WTC11 (cell line): ENCODE data around the gene LAD1. TPM values are rescaled to one million over a fixed set of nuclear protein-coding genes. Genes with fewer than 3 reads are reported as not detected.

Source experiments
- ATAC-seq: fragments of 200-7000 bp; cut with Tn5 transposase; 2 replicates; pipeline ENCODE4 v1.10.0; 2021; ENCODE audit warnings: mild to moderate bottlenecking, moderate library complexity
- CTCF ChIA-PET: fragments of 300-600 bp; sonication (Branson Sonifier 250); formaldehyde crosslinking; loops from one replicate; lab custom pipeline; 2021; ENCODE audit warnings: antibody characterized with exemption; lab: Charles Lee
- POLR2A ChIA-PET: fragments of 350-600 bp; sonication (Branson Sonifier 250); formaldehyde crosslinking; loops from one replicate; lab custom pipeline; 2021; ENCODE audit warnings: antibody characterized with exemption; lab: Charles Lee
- DNase-seq: peaks from one replicate; pipeline ENCODE4 v3.0.0; 2021; ENCODE audit warnings: low spot score
- H3K27ac Mint-ChIP-seq: 2 replicates; pipeline ENCODE4 v1.8.0; 2021; ENCODE audit warnings: mixed read lengths
- H3K27me3 Mint-ChIP-seq: 2 replicates; pipeline ENCODE4 v1.8.0; 2021; ENCODE audit warnings: low read depth, mild to moderate bottlenecking, moderate library complexity, mixed read lengths
- H3K36me3 Mint-ChIP-seq: 2 replicates; pipeline ENCODE4 v1.8.0; 2021; ENCODE audit warnings: mixed read lengths
- H3K4me1 Mint-ChIP-seq: 2 replicates; pipeline ENCODE4 v1.8.0; 2022; ENCODE audit warnings: mixed read lengths
- H3K4me3 Mint-ChIP-seq: 2 replicates; pipeline ENCODE4 v1.8.0; 2021; ENCODE audit warnings: mild to moderate bottlenecking, moderate library complexity, mixed read lengths
- H3K9me3 Mint-ChIP-seq: 2 replicates; pipeline ENCODE4 v1.8.0; 2021; ENCODE audit warnings: mixed read lengths
- EMX1 ChIP-seq: fragments of 250-450 bp; sonication (Bioruptor Pico); IDR thresholded peaks from 2 replicates; pipeline ENCODE4 v1.8.0; 2021; ENCODE audit warnings: mild to moderate bottlenecking
- ERG ChIP-seq: fragments of 250-450 bp; sonication (Bioruptor Pico); IDR thresholded peaks from 2 replicates; pipeline ENCODE4 v1.8.0; 2021; ENCODE audit warnings: mild to moderate bottlenecking
- FOXK1 ChIP-seq: sonication (generic); formaldehyde crosslinking; IDR thresholded peaks from 2 replicates; pipeline ENCODE4 v1.8.0; 2022; ENCODE audit warnings: mild to moderate bottlenecking, moderate library complexity, missing genetic modification reagents
- FOXP1 ChIP-seq: sonication (generic); formaldehyde crosslinking; IDR thresholded peaks from 2 replicates; pipeline ENCODE4 v1.8.0; 2022; ENCODE audit warnings: missing genetic modification reagents, mild to moderate bottlenecking, moderate library complexity, borderline replicate concordance
- IRF1 ChIP-seq: sonication (generic); formaldehyde crosslinking; IDR thresholded peaks from 2 replicates; pipeline ENCODE4 v1.8.0; 2023; ENCODE audit warnings: missing genetic modification reagents
- KAT7 ChIP-seq: sonication (generic); formaldehyde crosslinking; IDR thresholded peaks from 2 replicates; pipeline ENCODE4 v1.8.1; 2023; ENCODE audit warnings: missing genetic modification reagents, mild to moderate bottlenecking, borderline replicate concordance
- MXD4 ChIP-seq: fragments of 250-450 bp; sonication (Bioruptor Pico); IDR thresholded peaks from 2 replicates; pipeline ENCODE4 v1.8.0; 2021; ENCODE audit warnings: mild to moderate bottlenecking, moderate library complexity, borderline replicate concordance
- MYBL2 ChIP-seq: sonication (generic); formaldehyde crosslinking; IDR thresholded peaks from 2 replicates; pipeline ENCODE4 v1.8.1; 2023; ENCODE audit warnings: mild to moderate bottlenecking, moderate library complexity, missing genetic modification reagents
- NR1H2 ChIP-seq: sonication (generic); formaldehyde crosslinking; IDR thresholded peaks from 2 replicates; pipeline ENCODE4 v1.9.0; 2021; ENCODE audit warnings: mild to moderate bottlenecking, moderate library complexity, missing genetic modification reagents
- NR3C1 ChIP-seq: sonication (generic); formaldehyde crosslinking; conservative IDR thresholded peaks from 2 replicates; pipeline ENCODE4 v1.8.1; 2023; ENCODE audit warnings: low read depth, mild to moderate bottlenecking, missing genetic modification reagents
- SMAD4 ChIP-seq: sonication (generic); formaldehyde crosslinking; IDR thresholded peaks from 2 replicates; pipeline ENCODE4 v1.8.0; 2022; ENCODE audit warnings: mild to moderate bottlenecking, missing genetic modification reagents
- SOX15 ChIP-seq: fragments of 250-450 bp; sonication (Bioruptor Pico); IDR thresholded peaks from 2 replicates; pipeline ENCODE4 v1.9.0; 2021; ENCODE audit warnings: mild to moderate bottlenecking
- SP1 ChIP-seq: sonication (generic); formaldehyde crosslinking; conservative IDR thresholded peaks from 2 replicates; pipeline ENCODE4 v1.8.1; 2022; ENCODE audit warnings: missing genetic modification reagents
- TP53 ChIP-seq: sonication (generic); formaldehyde crosslinking; IDR thresholded peaks from 2 replicates; pipeline ENCODE4 v1.8.1; 2023; ENCODE audit warnings: mild to moderate bottlenecking, missing genetic modification reagents
- ZBTB21 ChIP-seq: sonication (generic); formaldehyde crosslinking; IDR thresholded peaks from 2 replicates; pipeline ENCODE4 v1.8.1; 2023; ENCODE audit warnings: mild to moderate bottlenecking, missing genetic modification reagents, borderline replicate concordance
- ZNF219 ChIP-seq: sonication (generic); formaldehyde crosslinking; IDR thresholded peaks from 2 replicates; pipeline ENCODE4 v1.8.0; 2023; ENCODE audit warnings: missing genetic modification reagents, mild to moderate bottlenecking, borderline replicate concordance
- ZNF232 ChIP-seq: sonication (generic); formaldehyde crosslinking; IDR thresholded peaks from 2 replicates; pipeline ENCODE4 v1.8.0; 2022; ENCODE audit warnings: mild to moderate bottlenecking, missing genetic modification reagents
- ZNF317 ChIP-seq: sonication (generic); formaldehyde crosslinking; IDR thresholded peaks from 2 replicates; pipeline ENCODE4 v1.8.1; 2023; ENCODE audit warnings: low read depth, mild to moderate bottlenecking, moderate library complexity, missing genetic modification reagents, borderline replicate concordance
- ZNF396 ChIP-seq: fragments of 250-450 bp; sonication (Bioruptor Pico); IDR thresholded peaks from 2 replicates; pipeline ENCODE4 v1.8.0; 2021; ENCODE audit warnings: mild to moderate bottlenecking, moderate library complexity, borderline replicate concordance
- total RNA-seq: library from RNA; stranded (reverse); gene quantifications from 3 replicates; pipeline ENCODE4 v1.2.3, GENCODE V29; 2021
- TF ChIP-seq, protein P1 (sequence below): sonication (generic); formaldehyde crosslinking; conservative IDR thresholded peaks from 2 replicates; pipeline ENCODE4 v1.8.1; 2023; ENCODE audit warnings: mild to moderate bottlenecking, low read depth, missing genetic modification reagents, moderate library complexity
- TF ChIP-seq, protein P2 (sequence below): sonication (generic); formaldehyde crosslinking; IDR thresholded peaks from 2 replicates; pipeline ENCODE4 v1.8.1; 2022; ENCODE audit warnings: mild to moderate bottlenecking, missing genetic modification reagents, moderate library complexity, borderline replicate concordance
- TF ChIP-seq, protein P3 (sequence below): fragments of 250-450 bp; sonication (Bioruptor Pico); IDR thresholded peaks from 2 replicates; pipeline ENCODE4 v2.1.2; 2022; ENCODE audit warnings: mild to moderate bottlenecking, moderate library complexity

The LAD1 gene
- total RNA-seq, 1 experiment from 2014 or later, result 14.9 TPM

DNA sequence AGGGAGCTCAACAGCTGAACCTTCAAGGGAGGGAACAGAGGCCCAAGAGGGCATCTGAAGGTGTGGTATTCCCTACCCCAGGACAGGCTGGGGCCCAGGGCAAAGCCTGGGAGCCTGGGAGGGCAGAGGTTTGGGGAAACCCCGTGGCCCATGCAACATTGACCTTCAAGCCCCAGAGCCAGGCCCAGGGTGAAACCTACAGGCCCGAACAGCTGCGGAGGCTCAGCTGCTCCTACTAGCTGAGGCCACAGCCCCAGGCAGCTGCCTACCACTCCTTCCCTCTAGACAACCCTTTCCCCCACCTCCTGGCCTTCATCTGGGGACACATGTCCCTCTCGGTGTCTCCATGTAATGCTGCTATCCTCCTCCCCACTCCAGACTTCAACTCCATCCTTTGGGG is 3.2 kb downstream of the LAD1 start:
- POLR2A ChIA-PET, result no interaction called here
- H3K27me3 Mint-ChIP-seq, result peaks cover 8% of the 10 kb centered on the region; the same call in 1 of the 2 replicates
- DNase-seq, result no peak
- ATAC-seq, result no peak
- H3K9me3 Mint-ChIP-seq, result no peaks in the 10 kb centered on the region
- TF ChIP-seq ZNF219 (CRISPR knock-in tag), result no peak
- no peak for TF ChIP-seq KAT7
- no peak for TF ChIP-seq MYBL2 (CRISPR knock-in tag)
- no peak for TF ChIP-seq ZNF396
- TF ChIP-seq, all 79 proteins: peak for 0
- Mint-ChIP-seq H3K36me3 (no peaks in the 10 kb centered on the region), H3K4me1 (peaks cover 32% of the 10 kb centered on the region), H3K27ac (no peak overlapping the region), H3K4me3 (no peak overlapping the region)
- CTCF ChIA-PET, result interaction anchor here (0.6 to 3.8 kb wide), 9 partner anchors 10 to 86 kb away, joined by 3 to 29 read pairs (median 8); no protein-coding TSS in a partner anchor

DNA sequence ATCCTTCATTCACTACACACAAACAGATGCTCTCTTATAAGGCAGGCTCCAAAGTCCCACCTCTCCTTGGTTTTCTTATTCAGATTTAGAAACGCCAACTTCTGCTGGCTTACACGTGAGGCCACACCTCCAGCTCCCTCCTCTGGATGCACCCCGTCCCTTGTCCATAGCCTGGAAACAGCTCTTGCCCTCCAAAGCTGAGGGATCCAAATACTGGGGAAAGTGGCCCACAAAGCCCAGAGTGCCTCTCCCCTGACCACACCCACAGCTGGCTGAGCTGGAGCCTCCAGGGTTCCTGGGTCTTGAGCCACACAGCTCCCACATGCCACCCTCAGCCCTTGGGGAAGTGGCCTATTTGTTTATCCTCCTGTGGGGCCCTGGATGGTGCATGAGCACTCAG is 4.5 kb downstream of the LAD1 start:
- ChIA-PET POLR2A (no interaction called here), CTCF (interaction anchor here (0.7 to 3.8 kb wide), 14 partner anchors 9 to 87 kb away, joined by 3 to 29 read pairs (median 4); no protein-coding TSS in a partner anchor)
- Mint-ChIP-seq H3K27ac (no peak overlapping the region; the same call in 1 of the 2 replicates), H3K27me3 (peaks cover 8% of the 10 kb centered on the region; the same call in 1 of the 2 replicates), H3K4me3 (no peak overlapping the region), H3K4me1 (peaks cover 26% of the 10 kb centered on the region), H3K9me3 (no peaks in the 10 kb centered on the region), H3K36me3 (no peaks in the 10 kb centered on the region)
- no peak for TF ChIP-seq ERG (CRISPR knock-in tag)
- no peak for TF ChIP-seq TP53 (CRISPR knock-in tag)
- no peak for TF ChIP-seq EMX1 (CRISPR knock-in tag)
- DNase-seq (no peak), ATAC-seq (peak; percentile 21)

DNA sequence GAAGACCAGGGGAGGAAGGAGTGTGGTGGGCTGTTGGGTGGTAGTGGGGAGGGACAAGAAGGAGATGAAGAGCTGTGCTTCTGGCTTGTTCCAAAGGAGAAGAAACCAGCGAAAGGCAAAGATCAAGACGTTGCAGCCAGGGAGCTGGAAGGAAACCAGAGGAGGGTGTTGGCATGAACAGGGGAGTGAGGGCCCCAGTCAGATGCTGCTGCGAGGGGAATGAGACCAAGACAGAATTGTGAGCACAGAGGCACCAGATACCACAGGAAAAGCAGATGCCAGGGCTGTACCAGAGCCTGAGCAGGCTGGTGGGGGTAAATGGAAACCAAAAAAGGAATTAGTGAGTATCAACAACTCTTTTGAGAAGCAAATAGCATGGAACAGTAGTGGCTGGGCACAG is 6.0 kb downstream of the LAD1 start:
- Mint-ChIP-seq H3K27me3 (peaks cover under 1% of the 10 kb centered on the region; the same call in 1 of the 2 replicates), H3K4me1 (peaks cover 22% of the 10 kb centered on the region), H3K36me3 (peaks cover 4% of the 10 kb centered on the region; the same call in 1 of the 2 replicates), H3K9me3 (no peaks in the 10 kb centered on the region), H3K27ac (peak overlapping the region; percentile 58; the same call in 1 of the 2 replicates), H3K4me3 (no peak overlapping the region)
- DNase-seq (no peak), ATAC-seq (no peak)
- ChIA-PET POLR2A (no interaction called here), CTCF (interaction anchor here (0.7 to 1.5 kb wide), 4 partner anchors 15 to 43 kb away, joined by 3 to 5 read pairs (median 4); no protein-coding TSS in a partner anchor)
- TF ChIP-seq FOXP1, result no peak
- no peak for TF ChIP-seq MXD4 (CRISPR knock-in tag)
- TF ChIP-seq, protein P1, sequence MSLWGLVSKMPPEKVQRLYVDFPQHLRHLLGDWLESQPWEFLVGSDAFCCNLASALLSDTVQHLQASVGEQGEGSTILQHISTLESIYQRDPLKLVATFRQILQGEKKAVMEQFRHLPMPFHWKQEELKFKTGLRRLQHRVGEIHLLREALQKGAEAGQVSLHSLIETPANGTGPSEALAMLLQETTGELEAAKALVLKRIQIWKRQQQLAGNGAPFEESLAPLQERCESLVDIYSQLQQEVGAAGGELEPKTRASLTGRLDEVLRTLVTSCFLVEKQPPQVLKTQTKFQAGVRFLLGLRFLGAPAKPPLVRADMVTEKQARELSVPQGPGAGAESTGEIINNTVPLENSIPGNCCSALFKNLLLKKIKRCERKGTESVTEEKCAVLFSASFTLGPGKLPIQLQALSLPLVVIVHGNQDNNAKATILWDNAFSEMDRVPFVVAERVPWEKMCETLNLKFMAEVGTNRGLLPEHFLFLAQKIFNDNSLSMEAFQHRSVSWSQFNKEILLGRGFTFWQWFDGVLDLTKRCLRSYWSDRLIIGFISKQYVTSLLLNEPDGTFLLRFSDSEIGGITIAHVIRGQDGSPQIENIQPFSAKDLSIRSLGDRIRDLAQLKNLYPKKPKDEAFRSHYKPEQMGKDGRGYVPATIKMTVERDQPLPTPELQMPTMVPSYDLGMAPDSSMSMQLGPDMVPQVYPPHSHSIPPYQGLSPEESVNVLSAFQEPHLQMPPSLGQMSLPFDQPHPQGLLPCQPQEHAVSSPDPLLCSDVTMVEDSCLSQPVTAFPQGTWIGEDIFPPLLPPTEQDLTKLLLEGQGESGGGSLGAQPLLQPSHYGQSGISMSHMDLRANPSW (CRISPR knock-in tag), result no peak
- no peak for TF ChIP-seq ZNF232
- TF ChIP-seq, protein P2, sequence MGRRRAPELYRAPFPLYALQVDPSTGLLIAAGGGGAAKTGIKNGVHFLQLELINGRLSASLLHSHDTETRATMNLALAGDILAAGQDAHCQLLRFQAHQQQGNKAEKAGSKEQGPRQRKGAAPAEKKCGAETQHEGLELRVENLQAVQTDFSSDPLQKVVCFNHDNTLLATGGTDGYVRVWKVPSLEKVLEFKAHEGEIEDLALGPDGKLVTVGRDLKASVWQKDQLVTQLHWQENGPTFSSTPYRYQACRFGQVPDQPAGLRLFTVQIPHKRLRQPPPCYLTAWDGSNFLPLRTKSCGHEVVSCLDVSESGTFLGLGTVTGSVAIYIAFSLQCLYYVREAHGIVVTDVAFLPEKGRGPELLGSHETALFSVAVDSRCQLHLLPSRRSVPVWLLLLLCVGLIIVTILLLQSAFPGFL (CRISPR knock-in tag), result no peak
- no peak for TF ChIP-seq ZBTB21 (CRISPR knock-in tag)
- no peak for TF ChIP-seq ZNF219 (CRISPR knock-in tag)
- TF ChIP-seq IRF1 (CRISPR knock-in tag), result no peak
- TF ChIP-seq, protein P3, sequence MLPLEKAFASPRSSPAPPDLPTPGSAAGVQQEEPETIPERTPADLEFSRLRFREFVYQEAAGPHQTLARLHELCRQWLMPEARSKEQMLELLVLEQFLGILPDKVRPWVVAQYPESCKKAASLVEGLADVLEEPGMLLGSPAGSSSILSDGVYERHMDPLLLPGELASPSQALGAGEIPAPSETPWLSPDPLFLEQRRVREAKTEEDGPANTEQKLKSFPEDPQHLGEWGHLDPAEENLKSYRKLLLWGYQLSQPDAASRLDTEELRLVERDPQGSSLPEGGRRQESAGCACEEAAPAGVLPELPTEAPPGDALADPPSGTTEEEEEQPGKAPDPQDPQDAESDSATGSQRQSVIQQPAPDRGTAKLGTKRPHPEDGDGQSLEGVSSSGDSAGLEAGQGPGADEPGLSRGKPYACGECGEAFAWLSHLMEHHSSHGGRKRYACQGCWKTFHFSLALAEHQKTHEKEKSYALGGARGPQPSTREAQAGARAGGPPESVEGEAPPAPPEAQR (CRISPR knock-in tag), result no peak
- no peak for TF ChIP-seq SMAD4 (CRISPR knock-in tag)
- TF ChIP-seq FOXK1, result no peak
- no peak for TF ChIP-seq NR1H2 (CRISPR knock-in tag)
- no peak for TF ChIP-seq TP53 (CRISPR knock-in tag)
- TF ChIP-seq SOX15 (CRISPR knock-in tag), result no peak
- no peak for TF ChIP-seq EMX1 (CRISPR knock-in tag)
- TF ChIP-seq ZNF396, result no peak
- no peak for TF ChIP-seq NR3C1 (CRISPR knock-in tag)
- no peak for TF ChIP-seq MYBL2 (CRISPR knock-in tag)
- TF ChIP-seq ZNF317 (CRISPR knock-in tag), result no peak
- no peak for TF ChIP-seq SP1 (CRISPR knock-in tag)
